AG08395 (cell line): ENCODE measurements around the gene PA2G4.
A peak's percentile ranks its signal among the peaks of the same experiment; 100 is the strongest.
"Not testable (repeated sequence)": the region's sequence is repeated elsewhere in the genome, so short reads cannot be mapped to it uniquely, and the experiment has no call there.

Experiments used
- DNase-seq: peaks from one replicate; pipeline ENCODE4 v3.0.0; 2012; ENCODE audit warnings: mixed read lengths, low spot score

PA2G4 gene

DNA sequence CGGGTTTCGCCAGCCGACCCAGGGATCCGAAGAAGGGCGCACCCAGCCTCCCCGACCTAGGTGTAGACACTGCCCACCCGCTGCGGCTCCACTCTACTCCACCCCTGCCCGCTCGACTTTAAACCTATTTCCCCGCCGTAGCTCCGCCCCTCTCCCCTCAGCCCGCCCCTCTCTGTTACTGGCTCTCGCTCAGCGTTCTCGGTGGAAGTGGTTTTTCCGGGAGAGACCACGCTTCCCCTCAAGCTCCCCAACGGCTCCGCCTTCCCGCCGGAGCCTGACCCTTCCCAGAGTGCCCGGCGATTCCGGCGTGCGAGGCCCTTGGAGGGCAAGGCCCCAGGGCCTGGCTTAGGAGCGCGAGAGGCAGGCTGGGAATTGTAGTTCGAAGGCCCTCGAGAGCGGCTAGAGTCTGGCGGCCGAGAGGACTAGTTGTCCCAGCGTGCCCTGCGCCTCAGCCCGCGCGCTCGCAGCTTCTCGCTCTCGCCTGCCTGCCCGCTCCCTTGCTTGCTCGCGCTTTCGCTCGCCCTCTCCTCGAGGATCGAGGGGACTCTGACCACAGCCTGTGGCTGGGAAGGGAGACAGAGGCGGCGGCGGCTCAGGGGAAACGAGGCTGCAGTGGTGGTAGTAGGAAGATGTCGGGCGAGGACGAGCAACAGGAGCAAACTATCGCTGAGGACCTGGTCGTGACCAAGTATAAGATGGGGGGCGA, at the start of gene PA2G4:
Gene PA2G4 (plus strand): TSS at position 451 of the 706 bp plus-strand sequence. CDS start 179 bp downstream, at position 630.
- DNase-seq, result peak; percentile 98

GRCh38 chr12:56059964-56060363, 44.4 kb upstream of the PA2G4 start:
- not testable (repeated sequence) for DNase-seq

- DNase-seq, result no peak
These were observed 42.4 kb upstream of the PA2G4 start for GRCh38 chr12:56061982-56062381.

DNA sequence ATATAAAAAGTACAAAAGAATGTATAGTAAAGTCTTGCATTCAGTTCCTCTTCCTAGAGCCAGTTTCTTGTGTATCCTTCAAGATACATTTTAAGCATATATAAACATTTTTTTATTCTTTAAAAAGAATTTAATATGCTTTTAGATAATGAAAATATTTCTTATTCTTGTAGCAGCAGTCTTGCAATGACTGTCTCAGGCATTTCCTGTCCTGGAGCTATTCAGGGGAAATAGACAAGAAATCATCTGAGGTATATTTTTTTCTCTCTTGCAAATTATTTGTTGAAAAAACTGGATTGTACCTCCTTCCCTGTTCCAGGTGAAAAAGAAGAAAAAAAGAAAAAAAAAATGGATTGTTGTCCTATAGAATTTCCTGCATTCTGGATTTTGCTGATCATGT, 41.4 kb upstream of the PA2G4 start:
- DNase-seq, result no peak

- DNase-seq, result no peak
These were observed 32.7 kb upstream of the PA2G4 start for GRCh38 chr12:56071648-56072047.

DNA sequence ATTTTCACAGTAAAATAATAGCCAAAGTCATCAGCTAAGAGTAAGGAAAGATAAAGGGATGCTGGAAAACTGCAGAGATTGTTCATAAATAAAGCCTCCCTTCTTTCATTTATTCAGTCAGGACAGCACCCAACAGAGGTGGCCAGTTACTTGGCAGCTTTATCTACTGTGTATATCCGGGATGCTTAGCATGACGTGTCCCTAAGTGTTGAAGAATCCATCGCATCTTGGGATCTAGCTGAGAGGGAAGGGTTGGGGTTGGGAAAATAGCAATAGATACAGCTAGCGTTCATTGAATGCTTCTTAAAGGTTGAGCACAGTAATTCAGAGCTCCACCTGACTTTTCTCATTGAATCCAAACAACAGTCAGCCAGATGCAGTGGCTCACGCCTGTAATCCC, 30.0 kb upstream of the PA2G4 start:
- DNase-seq, result no peak

DNA sequence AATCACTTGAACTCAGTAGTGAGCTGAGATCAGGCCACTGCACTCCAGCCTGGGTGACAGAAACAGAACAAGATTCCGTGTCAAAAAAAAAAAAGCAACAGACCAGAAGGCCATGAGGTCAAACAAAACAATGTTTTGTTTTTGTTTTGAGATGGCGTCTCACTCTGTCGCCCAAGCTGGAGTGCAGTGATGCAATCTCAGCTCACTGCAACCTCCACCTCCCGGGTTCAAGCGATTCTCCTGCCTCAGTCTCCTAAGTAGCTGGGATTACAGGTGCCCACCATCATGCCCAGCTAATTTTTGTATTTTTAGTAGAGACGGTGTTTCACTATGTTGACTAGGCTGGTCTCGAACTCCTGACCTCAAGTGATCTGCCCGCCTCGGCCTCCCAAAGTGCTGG, 26.4 kb upstream of the PA2G4 start:
- not testable (repeated sequence) for DNase-seq

GRCh38 chr12:56078427-56078826, 25.9 kb upstream of the PA2G4 start:
- no peak for DNase-seq

DNA sequence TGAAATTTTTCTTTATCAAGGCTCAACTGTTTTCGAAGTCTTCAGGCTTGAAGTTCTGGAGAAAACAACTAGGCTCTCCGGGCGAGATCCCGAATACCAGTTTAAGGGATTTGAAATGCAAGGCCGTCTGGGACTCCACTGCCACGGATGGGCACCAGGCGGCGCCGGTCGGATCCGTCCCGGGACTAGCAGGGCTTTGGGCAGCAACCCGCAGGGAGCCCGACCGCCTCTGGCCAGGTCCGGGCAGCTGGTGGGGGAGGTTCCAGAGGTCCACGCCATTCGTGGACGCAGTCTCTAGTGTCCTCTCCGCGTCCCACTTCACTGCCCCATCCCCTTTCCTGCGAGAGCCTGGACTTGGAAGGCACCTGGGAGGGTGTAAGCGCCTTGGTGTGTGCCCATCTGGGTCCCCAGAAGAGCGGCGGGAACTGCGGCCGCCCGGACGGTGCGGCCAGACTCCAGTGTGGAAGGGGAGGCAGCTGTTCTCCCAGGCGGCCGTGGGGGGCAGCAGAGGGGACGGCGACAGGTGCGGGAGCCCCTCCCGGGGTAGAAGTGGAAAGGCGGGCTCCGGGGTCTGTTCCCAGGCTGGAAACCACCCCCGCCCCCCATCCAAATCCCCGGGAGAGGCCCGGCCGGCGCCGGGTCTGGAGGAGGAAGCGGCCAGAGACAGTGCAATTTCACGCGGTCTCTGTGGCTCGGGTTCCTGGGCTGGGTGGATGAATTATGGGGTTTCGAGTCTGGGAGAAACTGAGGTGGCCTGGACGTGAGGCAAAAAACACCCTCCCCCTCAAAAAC, 25.2 kb upstream of the PA2G4 start:
- peak; percentile 89 for DNase-seq

GRCh38 chr12:56079723-56080555, 24.4 kb upstream of the PA2G4 start, which contains the start of gene ERBB3:
ERBB3 (plus strand) TSS chr12:56080165; CDS start chr12:56080301, 136 bp downstream.
- peak; percentile 91 for DNase-seq

DNA sequence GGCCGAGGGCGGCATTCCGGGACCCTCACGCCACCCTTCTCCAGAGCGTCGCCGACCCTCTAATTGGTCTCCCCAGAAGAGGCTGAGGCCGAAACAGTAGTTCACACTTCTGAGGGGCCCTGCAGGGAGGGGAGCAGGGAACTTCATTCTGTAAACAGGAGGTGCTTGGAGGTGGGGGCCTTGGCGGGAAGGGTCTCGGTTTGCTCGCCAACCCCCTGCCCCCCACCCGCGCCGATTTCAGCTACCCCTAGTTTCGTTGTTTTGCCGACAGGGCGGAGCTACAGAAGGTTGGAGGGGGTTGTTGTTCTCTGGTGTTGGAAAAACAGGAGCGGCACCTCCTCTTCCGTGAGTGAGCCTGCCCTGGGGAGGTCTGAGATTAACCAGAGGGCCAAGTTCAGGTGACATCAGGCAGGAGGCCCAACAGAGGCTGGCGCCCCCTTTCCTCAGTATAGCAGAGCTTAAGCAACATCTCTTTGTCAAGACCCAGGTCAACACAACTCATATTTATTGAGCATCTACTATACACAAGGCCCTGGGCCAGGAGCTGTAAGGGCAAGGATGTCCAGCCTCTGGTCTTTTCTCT, 23.7 kb upstream of the PA2G4 start:
- DNase-seq, result no peak

GRCh38 chr12:56081393-56082347, 22.7 kb upstream of the PA2G4 start:
- DNase-seq, result no peak

DNA sequence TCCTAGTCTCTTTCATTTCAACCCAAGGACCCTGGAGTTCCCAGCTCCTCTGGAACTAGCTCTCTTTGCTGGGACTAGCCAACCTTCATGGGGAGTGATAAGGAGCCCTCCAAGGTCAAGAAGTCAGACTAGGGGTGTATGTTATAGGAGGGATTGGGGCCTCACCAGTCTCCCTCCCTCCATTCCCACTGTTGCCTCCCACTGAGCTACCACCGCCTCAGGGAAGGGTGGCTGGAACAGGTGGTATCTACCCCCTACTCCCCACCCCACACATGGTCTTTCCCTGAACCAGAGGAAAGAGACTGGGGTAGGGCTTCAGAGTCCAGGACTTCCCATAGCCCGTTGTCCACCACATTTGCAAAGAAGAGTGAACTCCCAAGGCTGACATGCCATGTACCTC, 22.0 kb upstream of the PA2G4 start:
- DNase-seq, result no peak

- no peak for DNase-seq
These were observed 21.4 kb upstream of the PA2G4 start for GRCh38 chr12:56082967-56083366.

DNA sequence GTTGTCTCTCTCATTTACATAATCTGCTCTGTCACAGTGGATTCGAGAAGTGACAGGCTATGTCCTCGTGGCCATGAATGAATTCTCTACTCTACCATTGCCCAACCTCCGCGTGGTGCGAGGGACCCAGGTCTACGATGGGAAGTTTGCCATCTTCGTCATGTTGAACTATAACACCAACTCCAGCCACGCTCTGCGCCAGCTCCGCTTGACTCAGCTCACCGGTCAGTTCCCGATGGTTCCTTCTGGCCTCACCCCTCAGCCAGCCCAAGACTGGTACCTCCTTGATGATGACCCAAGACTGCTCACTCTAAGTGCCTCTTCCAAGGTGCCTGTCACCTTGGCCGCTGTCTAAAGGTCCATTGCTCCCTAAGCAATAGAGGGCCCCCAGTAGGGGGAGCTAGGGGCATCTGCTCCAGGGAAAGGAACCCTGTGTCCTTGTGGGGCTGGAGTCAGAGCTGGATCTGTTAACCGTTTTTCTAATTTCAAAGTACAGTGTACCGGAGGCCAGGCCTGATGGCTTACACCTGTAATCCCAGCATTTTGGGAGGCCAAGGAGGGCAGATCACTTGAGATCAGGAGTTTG, 19.3 kb upstream of the PA2G4 start:
- no peak for DNase-seq

- DNase-seq, result no peak
These were observed 18.3 kb upstream of the PA2G4 start for GRCh38 chr12:56086096-56086495.

DNA sequence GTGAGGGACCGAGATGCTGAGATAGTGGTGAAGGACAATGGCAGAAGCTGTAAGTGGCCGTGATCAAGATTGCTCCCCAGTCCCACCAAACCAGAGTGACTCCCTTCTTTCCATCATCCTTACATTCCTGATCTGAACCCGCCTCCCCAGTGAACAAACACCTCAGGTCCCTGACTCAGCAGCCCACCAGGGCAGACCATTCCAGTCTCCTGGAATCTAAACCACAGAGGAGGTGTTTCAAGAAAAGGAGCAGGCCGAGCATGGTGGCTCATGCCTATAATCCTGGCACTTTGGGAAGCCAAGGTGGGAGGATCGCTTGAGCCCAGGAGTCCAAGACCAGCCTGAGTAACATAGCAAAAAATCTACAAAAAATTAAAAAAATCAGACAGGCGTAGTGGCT, 17.8 kb upstream of the PA2G4 start:
- DNase-seq, result no peak

GRCh38 chr12:56087220-56087619, 17.1 kb upstream of the PA2G4 start:
- no peak for DNase-seq

DNA sequence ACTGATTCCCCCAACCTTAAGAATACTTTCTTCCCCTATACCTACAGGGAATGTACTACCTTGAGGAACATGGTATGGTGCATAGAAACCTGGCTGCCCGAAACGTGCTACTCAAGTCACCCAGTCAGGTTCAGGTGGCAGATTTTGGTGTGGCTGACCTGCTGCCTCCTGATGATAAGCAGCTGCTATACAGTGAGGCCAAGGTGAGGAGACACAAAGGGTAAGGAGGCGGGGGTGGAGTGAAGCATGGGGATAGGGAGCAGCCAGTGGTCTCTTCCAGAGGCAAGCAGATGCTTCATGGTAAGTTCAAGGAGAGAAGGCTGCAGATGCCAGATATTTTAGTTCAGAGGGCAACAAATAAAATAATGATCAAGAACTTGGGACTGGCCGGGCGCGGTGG, 6.6 kb upstream of the PA2G4 start:
- DNase-seq, result no peak

DNA sequence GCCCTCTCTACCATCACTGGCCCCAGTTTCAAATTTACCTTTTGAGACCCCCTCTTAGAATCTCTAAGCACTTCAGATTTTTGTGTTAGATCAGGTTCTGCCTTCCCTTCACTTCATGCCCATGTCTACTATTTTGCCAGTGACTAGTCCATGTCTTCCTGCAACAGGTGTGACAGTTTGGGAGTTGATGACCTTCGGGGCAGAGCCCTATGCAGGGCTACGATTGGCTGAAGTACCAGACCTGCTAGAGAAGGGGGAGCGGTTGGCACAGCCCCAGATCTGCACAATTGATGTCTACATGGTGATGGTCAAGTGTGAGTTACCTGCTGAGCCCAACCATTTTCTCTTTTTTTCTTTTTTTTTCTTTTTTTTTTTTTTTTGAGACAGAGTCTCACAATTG, 5.8 kb upstream of the PA2G4 start:
- DNase-seq, result no peak

DNA sequence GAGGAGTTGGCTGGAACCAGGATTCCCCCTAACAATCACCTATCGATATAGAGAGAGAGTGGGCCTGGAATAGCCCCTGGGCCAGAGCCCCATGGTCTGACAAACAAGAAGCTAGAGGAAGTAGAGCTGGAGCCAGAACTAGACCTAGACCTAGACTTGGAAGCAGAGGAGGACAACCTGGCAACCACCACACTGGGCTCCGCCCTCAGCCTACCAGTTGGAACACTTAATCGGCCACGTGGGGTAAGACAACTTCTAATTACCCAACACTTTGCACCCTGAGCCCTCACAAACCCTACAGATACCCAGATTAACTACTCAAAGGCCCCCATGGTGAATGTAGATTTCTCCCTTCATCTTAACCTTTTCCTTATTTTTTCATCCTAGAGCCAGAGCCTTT, 4.6 kb upstream of the PA2G4 start:
- DNase-seq, result no peak
